H9 (cell line): ENCODE measurements around the gene SAG. TPM values are rescaled to one million over a fixed set of nuclear protein-coding genes. Genes with fewer than 3 reads are reported as not detected.

Source experiments
- DNase-seq: peaks from one replicate; pipeline ENCODE4 v3.0.0-alpha.2; 2017
- H2AFZ ChIP-seq: one replicate; pipeline ENCODE4 v1.6.1; 2013; ENCODE audit warnings: mild to moderate bottlenecking, low read length, control low read depth, moderate library complexity
- H2AK5ac ChIP-seq: 2 replicates; pipeline ENCODE4 v1.6.1; 2013; ENCODE audit warnings: low read length, control low read depth, mixed read lengths; ENCODE audit not compliant: insufficient read length
- H2BK120ac ChIP-seq: one replicate; pipeline ENCODE4 v1.6.1; 2013; ENCODE audit warnings: low read depth, mild to moderate bottlenecking, low read length, control low read depth, inconsistent platforms; ENCODE audit not compliant: poor library complexity, severe bottlenecking
- H2BK12ac ChIP-seq: 2 replicates; pipeline ENCODE4 v1.6.1; 2013; ENCODE audit warnings: low read length, control low read depth, mixed read lengths, low read depth; ENCODE audit not compliant: insufficient read length
- H2BK15ac ChIP-seq: 2 replicates; pipeline ENCODE4 v1.6.1; 2013; ENCODE audit warnings: low read depth, low read length, control low read depth
- H2BK20ac ChIP-seq: one replicate; pipeline ENCODE4 v1.6.1; 2013; ENCODE audit warnings: low read depth, mild to moderate bottlenecking, low read length, control low read depth, inconsistent platforms; ENCODE audit not compliant: poor library complexity, severe bottlenecking
- H2BK5ac ChIP-seq: 2 replicates; pipeline ENCODE4 v1.6.1; 2013; ENCODE audit warnings: low read length, control low read depth, mixed read lengths; ENCODE audit not compliant: insufficient read length
- H3K14ac ChIP-seq: 2 replicates; pipeline ENCODE4 v1.6.1; 2013; ENCODE audit warnings: low read length, control low read depth; ENCODE audit not compliant: insufficient read depth
- H3K18ac ChIP-seq: 2 replicates; pipeline ENCODE4 v1.6.1; 2013; ENCODE audit warnings: low read depth, mild to moderate bottlenecking, mixed read lengths, low read length, control low read depth; ENCODE audit not compliant: insufficient read length
- H3K23ac ChIP-seq: 2 replicates; pipeline ENCODE4 v1.6.1; 2013; ENCODE audit warnings: low read length, control low read depth, mixed read lengths, low read depth; ENCODE audit not compliant: insufficient read length
- H3K23me2 ChIP-seq: 2 replicates; pipeline ENCODE4 v1.6.1; 2013; ENCODE audit warnings: low read depth, mild to moderate bottlenecking, mixed read lengths, low read length, control low read depth; ENCODE audit not compliant: insufficient read length, poor library complexity, severe bottlenecking
- H3K27ac ChIP-seq: 2 replicates; pipeline ENCODE4 v1.5.1; 2013; ENCODE audit warnings: low read length, control low read depth, mixed read lengths, low read depth; ENCODE audit not compliant: insufficient read length
- H3K27me3 ChIP-seq: 2 replicates; pipeline ENCODE4 v1.6.1; 2013; ENCODE audit warnings: low read length, control low read depth, inconsistent platforms; ENCODE audit not compliant: insufficient read depth
- H3K4ac ChIP-seq: 2 replicates; pipeline ENCODE4 v1.6.1; 2013; ENCODE audit warnings: low read depth, mild to moderate bottlenecking, control low read depth, inconsistent platforms, low read length, moderate library complexity
- H3K4me1 ChIP-seq: 2 replicates; pipeline ENCODE4 v1.6.1; 2013; ENCODE audit warnings: low read length, control low read depth, inconsistent platforms; ENCODE audit not compliant: insufficient read depth
- H3K4me2 ChIP-seq: 2 replicates; pipeline ENCODE4 v1.6.1; 2013; ENCODE audit warnings: low read length, control low read depth, mixed read lengths; ENCODE audit not compliant: insufficient read length, insufficient read depth
- H3K56ac ChIP-seq: 2 replicates; pipeline ENCODE4 v1.6.1; 2013; ENCODE audit warnings: low read depth, mild to moderate bottlenecking, mixed read lengths, low read length, control low read depth; ENCODE audit not compliant: insufficient read length
- H3K79me1 ChIP-seq: 2 replicates; pipeline ENCODE4 v1.6.1; 2013; ENCODE audit warnings: low read depth, mild to moderate bottlenecking, moderate library complexity, low read length, control low read depth, inconsistent platforms; ENCODE audit not compliant: insufficient read depth, poor library complexity, severe bottlenecking
- H3K79me2 ChIP-seq: 2 replicates; pipeline ENCODE4 v1.6.1; 2013; ENCODE audit warnings: low read length, control low read depth, inconsistent platforms; ENCODE audit not compliant: insufficient read depth
- H3K9ac ChIP-seq: 2 replicates; pipeline ENCODE4 v1.6.1; 2013; ENCODE audit warnings: low read length, control low read depth, mixed read lengths; ENCODE audit not compliant: insufficient read length; ENCODE audit errors: extremely low read depth
- H3K9me3 ChIP-seq: one replicate; pipeline ENCODE4 v1.6.1; 2013; ENCODE audit warnings: low read depth, low read length, inconsistent platforms; ENCODE audit not compliant: control insufficient read depth
- H3T11ph ChIP-seq: one replicate; pipeline ENCODE4 v1.6.1; 2013; ENCODE audit warnings: mild to moderate bottlenecking, low read length, control low read depth, inconsistent platforms
- H4K20me1 ChIP-seq: one replicate; pipeline ENCODE4 v1.6.1; 2013; ENCODE audit not compliant: control insufficient read depth, insufficient read length, insufficient read depth
- H4K5ac ChIP-seq: 2 replicates; pipeline ENCODE4 v1.6.1; 2013; ENCODE audit warnings: low read depth, mild to moderate bottlenecking, mixed read lengths, low read length, control low read depth; ENCODE audit not compliant: insufficient read length
- H4K8ac ChIP-seq: replicated peaks from 2 replicates; pipeline ENCODE4 v1.6.1; 2013; ENCODE audit warnings: low read length, control low read depth, mixed read lengths, low read depth; ENCODE audit not compliant: insufficient read length
- H4K91ac ChIP-seq: 2 replicates; pipeline ENCODE4 v1.6.1; 2013; ENCODE audit warnings: low read depth, mild to moderate bottlenecking, moderate library complexity, mixed read lengths, low read length, control low read depth; ENCODE audit not compliant: insufficient read length
- H3K27ac Mint-ChIP-seq, 3 experiments: 2 replicates in 2 of 3; 3 replicates in 1 of 3; pipeline ENCODE4 v1.8.0; 2020 to 2021; ENCODE audit warnings: mixed read lengths in 3 of 3, mild to moderate bottlenecking in 1 of 3, moderate library complexity in 1 of 3
- H3K27me3 Mint-ChIP-seq: 2 replicates; pipeline ENCODE4 v1.8.0; 2021; ENCODE audit warnings: low read depth, mild to moderate bottlenecking, moderate library complexity, mixed read lengths
- H3K36me3 Mint-ChIP-seq, 3 experiments: 2 replicates in 2 of 3; 3 replicates in 1 of 3; pipeline ENCODE4 v1.8.0; 2020 to 2021; ENCODE audit warnings: low read depth in 3 of 3, mixed read lengths in 3 of 3; ENCODE audit not compliant: insufficient read depth in 1 of 3
- H3K4me1 Mint-ChIP-seq, 2 experiments: 2 replicates each; pipeline ENCODE4 v1.8.0; 2020; ENCODE audit warnings: mixed read lengths in 2 of 2
- H3K4me3 Mint-ChIP-seq, 2 experiments: 2 replicates in 1 of 2; 3 replicates in 1 of 2; pipeline ENCODE4 v1.8.0; 2020 to 2021; ENCODE audit warnings: mild to moderate bottlenecking in 2 of 2, mixed read lengths in 2 of 2, moderate library complexity in 1 of 2
- H3K9me3 Mint-ChIP-seq, 2 experiments: 2 replicates in 1 of 2; 3 replicates in 1 of 2; pipeline ENCODE4 v1.8.0; 2020; ENCODE audit warnings: mild to moderate bottlenecking in 2 of 2, mixed read lengths in 2 of 2, moderate library complexity in 1 of 2
- CTCF ChIP-seq: fragments of 200-600 bp; sonication (generic); conservative IDR thresholded peaks from 3 replicates; pipeline ENCODE4 v1.8.0; 2021; ENCODE audit warnings: antibody characterized with exemption, mild to moderate bottlenecking
- WGBS: extraction: QIAGEN DNeasy Blood & Tissue Kit; methylation state at CpG from one replicate; pipeline ENCODE4 v1.1.7; 2013; ENCODE audit warnings: missing lambda C conversion rate, low lambda C conversion rate, mixed read lengths; ENCODE audit not compliant: insufficient read length; ENCODE audit errors: extremely low coverage; 5-methylcytosine and 5-hydroxymethylcytosine counted together
- total RNA-seq: library from RNA; stranded (reverse); gene quantifications from 2 replicates; pipeline ENCODE4 v1.2.1, GENCODE V29; 2021

Gene SAG
- total RNA-seq, 1 experiment from 2014 or later, result not detected

GRCh38 chr2:233300401-233300800, 7.2 kb upstream of the SAG start:
- Mint-ChIP-seq H3K4me3 (no peak overlapping the region), H3K27me3 (no peaks in the 10 kb centered on the region), H3K27ac (no peak overlapping the region; a peak in 1 of 7 replicates), H3K9me3 (no peaks in the 10 kb centered on the region), H3K36me3 (peaks cover 3 to 11% (median 9%) of the 10 kb centered on the region in 3 experiments; a peak in 6 of 7 replicates), H3K4me1 (peaks cover 11 to 12% of the 10 kb centered on the region in 2 experiments)
- H4K8ac ChIP-seq, result no peak overlapping the region
- no peak overlapping the region for H3K4me2 ChIP-seq
- H3K14ac ChIP-seq, result no peak overlapping the region
- H3K9me3 ChIP-seq, result no peaks in the 10 kb centered on the region
- no peaks in the 10 kb centered on the region for H4K20me1 ChIP-seq
- no peak overlapping the region for H3K23ac ChIP-seq
- no peak overlapping the region for H2BK12ac ChIP-seq
- H3K27ac ChIP-seq, result no peak overlapping the region
- H3K23me2 ChIP-seq, result no peaks in the 10 kb centered on the region
- no peak overlapping the region for H2AFZ ChIP-seq
- no peak overlapping the region for H3K4ac ChIP-seq
- no peaks in the 10 kb centered on the region for H3K27me3 ChIP-seq
- no peak overlapping the region for H4K5ac ChIP-seq
- H3K9ac ChIP-seq, result no peak overlapping the region
- no peak overlapping the region for H3T11ph ChIP-seq
- no peak for DNase-seq
- H2BK20ac ChIP-seq, result no peak overlapping the region
- H2BK15ac ChIP-seq, result no peak overlapping the region
- no peak overlapping the region for H2BK5ac ChIP-seq
- no peak overlapping the region for H3K18ac ChIP-seq
- no peaks in the 10 kb centered on the region; the same call in 1 of the 2 replicates for H3K4me1 ChIP-seq
- H2BK120ac ChIP-seq, result no peak overlapping the region
- H2AK5ac ChIP-seq, result no peak overlapping the region
- H3K56ac ChIP-seq, result no peak overlapping the region
- H3K79me1 ChIP-seq, result no peaks in the 10 kb centered on the region
- WGBS, result no CpG with 5 or more reads among the region's 4 CpGs
- no peaks in the 10 kb centered on the region for H3K79me2 ChIP-seq
- TF ChIP-seq CTCF, result no peak
- H4K91ac ChIP-seq, result no peak overlapping the region
